Gastroesophageal sphincter (tissue), 4 donors: Measurements from ENCODE around the gene ASTL. TPM values are rescaled to one million over a fixed set of nuclear protein-coding genes. Genes with fewer than 3 reads are reported as not detected.

Experiments used
- ATAC-seq: fragments of 150-250 bp; one replicate; pipeline ENCODE4 v1.9.1; 2016; ENCODE audit warnings: mild to moderate bottlenecking, moderate library complexity
- H3K27ac ChIP-seq, 4 donors: fragments of 200-600 bp; sonication (generic) in 3 of 4; 1 replicate in 3 of 4; 2 replicates in 1 of 4; pipeline ENCODE4 v1.5.1; 2016 to 2019
- H3K27me3 ChIP-seq: fragments of 200-600 bp; sonication (generic); one replicate; pipeline ENCODE4 v1.5.1; 2019
- H3K36me3 ChIP-seq, 2 donors: fragments of 200-600 bp; sonication (generic); one replicate each; pipeline ENCODE4 v1.5.1; 2019; ENCODE audit warnings: control low read depth in 1 of 2
- H3K4me1 ChIP-seq, 3 donors: fragments of 200-600 bp; sonication (generic); 1 replicate in 2 of 3; 2 replicates in 1 of 3; pipeline ENCODE4 v1.5.1; 2016 to 2019; ENCODE audit warnings: control low read depth in 2 of 3
- H3K4me3 ChIP-seq, 2 donors: fragments of 200-600 bp; sonication (generic); one replicate each; pipeline ENCODE4 v1.5.1; 2019; ENCODE audit warnings: mild to moderate bottlenecking in 1 of 2, moderate library complexity in 1 of 2
- H3K9me3 ChIP-seq, 3 donors: fragments of 200-600 bp; sonication (generic); one replicate each; pipeline ENCODE4 v1.5.1; 2017 to 2019; ENCODE audit warnings: control low read depth in 2 of 3
- EP300 ChIP-seq: sonication (generic); formaldehyde crosslinking; IDR thresholded peaks from one replicate; pipeline ENCODE4 v1.6.1; 2017; ENCODE audit warnings: antibody characterized with exemption, mild to moderate bottlenecking
- POLR2A ChIP-seq, 2 donors: fragments of 450-650 bp; IDR thresholded peaks; one replicate each; pipeline ENCODE4 v1.6.1; 2017; ENCODE audit warnings: antibody characterized with exemption in 2 of 2, mild to moderate bottlenecking in 2 of 2, moderate library complexity in 1 of 2
- POLR2AphosphoS5 ChIP-seq: sonication (generic); formaldehyde crosslinking; IDR thresholded peaks from one replicate; pipeline ENCODE4 v1.6.1; 2017; ENCODE audit warnings: antibody characterized with exemption
- WGBS, 2 donors: methylation state at CpG; one replicate each; pipeline ENCODE4 v1.1.5; 2018; ENCODE audit warnings: low coverage in 1 of 2; 5-methylcytosine and 5-hydroxymethylcytosine counted together
- total RNA-seq, 4 donors: library from RNA; depleted of rRNA; stranded (reverse); fragments of >200 nt; gene quantifications; one replicate each; pipeline ENCODE4 v1.1.0, GENCODE V29; 2016
- TF ChIP-seq, protein P1 (sequence below), 4 experiments: fragments of 200-600 bp in 2 of 4; fragments of 450-650 bp in 2 of 4; sonication (generic) in 1 of 4; IDR thresholded peaks; one replicate each; pipeline ENCODE4 v1.5.1; 2017 to 2019; ENCODE audit warnings: antibody characterized with exemption in 4 of 4, mild to moderate bottlenecking in 2 of 4, moderate library complexity in 2 of 4

Gene ASTL
- total RNA-seq, 4 donors from 2014 or later: not detected

DNA sequence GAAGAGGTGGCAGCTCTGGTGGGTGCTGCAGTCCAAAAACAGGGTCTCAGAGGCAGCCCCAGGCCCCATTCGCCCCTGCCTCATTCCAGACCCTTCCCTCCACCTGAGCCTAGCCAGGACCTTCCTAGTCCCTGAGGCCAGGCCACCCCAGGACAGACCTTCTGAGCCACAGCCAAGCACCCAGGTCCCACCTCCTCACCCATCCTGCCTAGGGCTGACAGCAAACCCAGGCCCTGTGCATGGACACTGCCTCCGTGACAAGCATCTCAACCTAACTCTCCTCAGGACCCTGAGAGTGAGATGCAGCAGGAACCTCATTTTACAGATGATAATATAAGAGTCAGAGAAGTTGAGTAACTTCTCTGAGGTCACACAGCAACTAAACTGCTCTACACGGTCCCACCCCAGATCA is 37.4 kb downstream of the ASTL start:
- ATAC-seq: no peak
- H3K4me3 ChIP-seq: no peak overlapping the region
- H3K27me3 ChIP-seq: no peaks in the 10 kb centered on the region
- H3K4me1 ChIP-seq: peaks cover 0 to 19% (median 6%) of the 10 kb centered on the region in 3 donors
- H3K36me3 ChIP-seq: no peaks in the 10 kb centered on the region
- no peak for TF ChIP-seq POLR2AphosphoS5
- TF ChIP-seq, protein P1, sequence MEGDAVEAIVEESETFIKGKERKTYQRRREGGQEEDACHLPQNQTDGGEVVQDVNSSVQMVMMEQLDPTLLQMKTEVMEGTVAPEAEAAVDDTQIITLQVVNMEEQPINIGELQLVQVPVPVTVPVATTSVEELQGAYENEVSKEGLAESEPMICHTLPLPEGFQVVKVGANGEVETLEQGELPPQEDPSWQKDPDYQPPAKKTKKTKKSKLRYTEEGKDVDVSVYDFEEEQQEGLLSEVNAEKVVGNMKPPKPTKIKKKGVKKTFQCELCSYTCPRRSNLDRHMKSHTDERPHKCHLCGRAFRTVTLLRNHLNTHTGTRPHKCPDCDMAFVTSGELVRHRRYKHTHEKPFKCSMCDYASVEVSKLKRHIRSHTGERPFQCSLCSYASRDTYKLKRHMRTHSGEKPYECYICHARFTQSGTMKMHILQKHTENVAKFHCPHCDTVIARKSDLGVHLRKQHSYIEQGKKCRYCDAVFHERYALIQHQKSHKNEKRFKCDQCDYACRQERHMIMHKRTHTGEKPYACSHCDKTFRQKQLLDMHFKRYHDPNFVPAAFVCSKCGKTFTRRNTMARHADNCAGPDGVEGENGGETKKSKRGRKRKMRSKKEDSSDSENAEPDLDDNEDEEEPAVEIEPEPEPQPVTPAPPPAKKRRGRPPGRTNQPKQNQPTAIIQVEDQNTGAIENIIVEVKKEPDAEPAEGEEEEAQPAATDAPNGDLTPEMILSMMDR (IDR thresholded peaks at IDR 0.05): no peak
- no peak for TF ChIP-seq EP300
- no peak for TF ChIP-seq POLR2A (IDR thresholded peaks at IDR 0.05)
- 88% methylated on average over 1 of the region's 3 CpGs; no CpG with 5 or more reads in 1 of the 2 donors for WGBS, 2 donors
- H3K9me3 ChIP-seq: peaks cover 0 to 13% (median 0%) of the 10 kb centered on the region in 3 donors
- H3K27ac ChIP-seq: peak overlapping the region in 1 of 4 donors; percentile 65

DNA sequence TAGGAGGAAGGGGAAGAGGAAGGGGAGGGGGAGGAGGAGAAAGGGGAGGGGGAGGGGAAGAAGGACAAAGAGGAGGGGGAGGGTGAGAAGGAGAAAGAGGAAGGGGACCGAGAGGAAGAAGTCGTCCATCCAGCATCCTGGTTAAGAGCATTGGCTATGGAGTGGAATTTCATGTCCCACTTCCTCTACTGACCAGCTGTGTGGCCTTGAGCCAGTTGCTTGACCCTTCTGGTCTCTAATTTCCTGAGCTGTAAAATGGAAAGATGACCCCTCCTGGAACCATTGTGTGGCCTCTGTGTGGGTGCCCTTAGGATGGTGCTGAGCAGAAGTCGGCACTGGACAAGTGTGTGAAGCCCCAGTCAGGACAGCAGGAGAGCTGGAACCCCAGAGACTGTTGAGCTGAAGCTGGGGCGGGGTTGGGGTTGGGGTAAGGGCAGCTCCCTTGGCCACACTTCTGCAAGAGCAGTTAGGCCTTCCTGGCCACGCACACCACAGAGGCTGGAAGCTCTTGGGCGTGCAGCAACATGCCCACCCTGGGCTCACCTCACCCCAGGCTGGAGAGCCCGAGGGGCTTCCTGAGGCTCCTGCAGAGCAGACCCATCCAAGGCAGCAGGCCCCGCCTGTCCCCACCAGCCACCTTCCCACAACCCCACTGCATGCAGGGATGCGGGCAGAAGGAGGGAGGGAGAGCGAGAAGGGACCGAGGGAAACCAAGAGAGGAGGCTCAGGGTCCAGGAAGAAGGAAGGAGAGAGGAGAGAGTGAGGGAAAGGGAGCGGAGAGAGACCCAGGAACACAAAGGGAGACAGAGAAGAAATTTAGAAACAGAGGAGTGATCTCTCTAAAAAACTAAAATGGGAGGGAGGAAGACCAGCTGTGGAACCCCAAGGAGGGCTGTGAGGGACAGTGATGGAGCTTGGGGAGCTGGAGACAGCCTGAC is 38.2 kb downstream of the ASTL start:
- Histone ChIP-seq H3K27ac (peak overlapping the region in 2 of 4 donors; percentile 11 to 65), H3K4me1 (peaks cover 0 to 19% (median 6%) of the 10 kb centered on the region in 3 donors), H3K9me3 (peaks cover 0 to 5% (median 0%) of the 10 kb centered on the region in 3 donors), H3K36me3 (no peaks in the 10 kb centered on the region), H3K4me3 (no peak overlapping the region), H3K27me3 (no peaks in the 10 kb centered on the region)
- no peak for ATAC-seq
- TF ChIP-seq EP300: no peak
- TF ChIP-seq POLR2AphosphoS5: no peak
- TF ChIP-seq POLR2A (IDR thresholded peaks at IDR 0.05): no peak
- TF ChIP-seq, protein P1 (IDR thresholded peaks at IDR 0.05): no peak
- WGBS, 2 donors: 66% methylated on average over 7 of the region's 12 CpGs; no CpG with 5 or more reads in 1 of the 2 donors

DNA sequence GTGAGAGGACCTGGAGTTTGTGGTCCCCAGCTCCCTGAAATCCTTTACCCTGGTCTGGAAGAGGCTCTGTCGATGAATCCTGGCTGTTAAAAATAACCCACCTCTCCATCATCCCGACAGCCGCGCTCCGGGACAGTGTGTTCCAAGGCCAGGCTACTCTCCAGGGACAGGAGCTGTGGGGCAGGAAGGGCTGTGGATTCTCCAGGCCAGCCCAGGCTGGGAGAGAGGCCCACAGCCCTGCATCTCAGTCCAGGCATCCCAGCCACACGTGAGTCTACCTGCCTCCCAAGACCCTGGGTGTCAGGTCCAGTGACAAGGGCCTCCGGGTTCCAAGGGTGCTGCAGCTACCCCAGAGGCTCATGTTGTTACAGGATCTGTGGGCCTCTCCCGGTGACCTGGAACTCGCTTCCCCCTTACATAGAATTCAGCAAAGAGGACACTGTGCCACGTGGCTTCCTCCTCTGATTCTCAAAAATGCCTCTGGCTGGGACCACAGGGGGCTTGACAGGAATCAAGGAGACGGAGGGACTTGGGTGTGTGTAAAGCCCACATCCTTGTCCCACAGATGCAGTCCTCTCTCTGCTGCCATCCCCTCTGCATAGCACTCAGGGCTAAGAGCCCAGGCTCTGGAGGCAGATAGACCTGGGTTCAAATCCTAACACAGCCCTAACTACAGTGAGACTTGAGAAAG is 39.3 kb downstream of the ASTL start:
- H3K27ac ChIP-seq: peak overlapping the region in 3 of 4 donors; percentile 31 to 65 (median 62)
- H3K27me3 ChIP-seq: no peaks in the 10 kb centered on the region
- no peaks in the 10 kb centered on the region for H3K9me3 ChIP-seq
- peak; percentile 51 for ATAC-seq
- WGBS, 2 donors: 53 to 60% methylated on average over 3 to 5 of the region's 11 CpGs
- H3K4me1 ChIP-seq: peaks cover 0 to 19% (median 6%) of the 10 kb centered on the region in 3 donors
- no peak overlapping the region for H3K4me3 ChIP-seq
- no peaks in the 10 kb centered on the region for H3K36me3 ChIP-seq
- TF ChIP-seq, protein P1 (IDR thresholded peaks at IDR 0.05): no peak
- TF ChIP-seq EP300 (no peak), POLR2AphosphoS5 (no peak), POLR2A (IDR thresholded peaks at IDR 0.05) (no peak)

DNA sequence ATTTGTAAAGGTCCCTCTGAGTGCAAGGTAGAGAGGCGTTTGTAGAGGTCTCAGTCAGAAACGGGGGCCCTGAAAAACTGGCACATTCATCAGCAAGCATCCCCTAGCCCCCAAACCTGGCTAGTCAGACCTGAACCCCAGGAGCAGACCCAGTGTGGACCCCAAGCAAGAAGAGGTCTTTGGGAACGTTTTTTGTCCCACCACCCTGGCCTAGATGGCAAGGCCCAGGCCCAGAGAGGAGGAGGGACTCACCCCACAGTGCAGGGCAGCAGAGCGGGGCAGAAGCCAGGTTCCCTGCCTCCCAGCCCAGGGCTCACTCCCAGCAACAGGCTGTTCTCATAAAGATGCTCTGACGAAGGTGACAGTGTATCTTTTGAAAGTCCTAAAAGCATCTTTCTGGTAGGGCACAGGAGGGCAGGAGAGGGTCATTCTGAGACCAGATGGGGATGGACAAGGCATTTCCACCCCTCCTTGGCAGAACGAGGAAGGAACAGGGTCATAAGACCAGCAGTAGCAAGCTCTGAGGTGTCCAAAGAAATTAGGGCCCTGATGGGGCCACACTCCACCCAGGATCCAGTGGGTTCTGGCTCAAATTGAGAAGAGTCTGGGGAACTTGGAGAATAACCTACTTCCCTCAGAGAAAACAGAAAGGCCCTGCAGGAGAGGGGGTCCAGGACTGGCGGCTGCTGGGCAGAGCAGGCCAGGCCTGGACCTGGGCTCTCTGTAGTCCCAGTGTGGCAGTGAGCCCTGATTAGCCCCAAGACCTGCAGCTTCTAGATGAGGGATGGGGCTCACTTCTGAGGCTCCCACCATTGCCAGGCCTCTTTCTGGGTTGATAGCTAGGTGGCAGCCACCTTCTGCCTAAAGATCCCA is 40.1 kb downstream of the ASTL start:
- no peak for ATAC-seq
- Histone ChIP-seq H3K27ac (peak overlapping the region in 3 of 4 donors; percentile 7 to 65 (median 62)), H3K27me3 (no peaks in the 10 kb centered on the region), H3K4me1 (peaks cover 0 to 19% (median 6%) of the 10 kb centered on the region in 3 donors), H3K36me3 (no peaks in the 10 kb centered on the region), H3K4me3 (no peak overlapping the region), H3K9me3 (no peaks in the 10 kb centered on the region)
- 78 to 93% methylated on average over 3 to 4 of the region's 7 CpGs for WGBS, 2 donors
- TF ChIP-seq, protein P1 (IDR thresholded peaks at IDR 0.05): no peak
- TF ChIP-seq POLR2A (IDR thresholded peaks at IDR 0.05): no peak
- no peak for TF ChIP-seq POLR2AphosphoS5
- TF ChIP-seq EP300: no peak
